Measurements from ENCODE around the gene INPP5A. TPM values are rescaled to one million over a fixed set of nuclear protein-coding genes. Genes with fewer than 3 reads are reported as not detected.

The INPP5A gene
- total and polyA plus RNA-seq, 9 of the 15 experiments (the other 6 are each of a cell fraction or from before 2014, with no cell fraction given): 0.66 to 11.6 (median 7.7) TPM

DNA sequence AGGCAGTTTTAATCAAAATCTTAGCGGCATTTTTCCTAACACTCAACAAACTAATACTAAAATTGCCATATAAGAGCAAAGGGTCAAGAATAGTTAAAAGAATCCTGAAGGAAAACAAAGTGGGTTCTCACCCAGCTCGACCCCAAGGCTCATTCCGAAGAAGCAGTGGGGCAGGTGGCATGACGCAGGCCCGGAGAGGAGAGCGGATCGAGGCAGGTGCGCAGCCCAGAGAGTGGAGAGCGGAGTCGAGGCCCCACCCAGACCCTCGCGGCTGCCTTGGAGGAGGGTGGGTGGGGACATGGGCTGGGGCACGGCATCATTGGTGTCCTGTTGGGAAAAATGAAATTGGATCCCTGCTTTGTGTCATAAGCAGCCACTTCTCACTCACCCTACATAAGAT is 109.8 kb downstream of the INPP5A start (continued):
- no peak for TF ChIP-seq ZNF407 (IDR thresholded peaks at IDR 0.05; ENCODE audit: low read depth)
- TF ChIP-seq PHF20 (IDR thresholded peaks at IDR 0.05; ENCODE audit: partially characterized antibody): no peak
- TF ChIP-seq TBL1XR1 (IDR thresholded peaks at IDR 0.05; ENCODE audit: low read length in 2 of 2): no peak
- no peak for TF ChIP-seq SRF (CRISPR knock-in tag; IDR thresholded peaks at IDR 0.05)
- no peak for TF ChIP-seq ZBTB9 (CRISPR knock-in tag; IDR thresholded peaks at IDR 0.05)
- TF ChIP-seq, protein P1, sequence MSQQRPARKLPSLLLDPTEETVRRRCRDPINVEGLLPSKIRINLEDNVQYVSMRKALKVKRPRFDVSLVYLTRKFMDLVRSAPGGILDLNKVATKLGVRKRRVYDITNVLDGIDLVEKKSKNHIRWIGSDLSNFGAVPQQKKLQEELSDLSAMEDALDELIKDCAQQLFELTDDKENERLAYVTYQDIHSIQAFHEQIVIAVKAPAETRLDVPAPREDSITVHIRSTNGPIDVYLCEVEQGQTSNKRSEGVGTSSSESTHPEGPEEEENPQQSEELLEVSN (IDR thresholded peaks at IDR 0.05; ENCODE audit: borderline replicate concordance in 1 of 2, extremely low read depth in 1 of 2, insufficient read depth in 1 of 2, insufficient read length in 1 of 2, low read depth in 1 of 2, low read length in 1 of 2, poor library complexity in 1 of 2, severe bottlenecking in 1 of 2): no peak
- TF ChIP-seq ZNF347 (CRISPR knock-in tag; IDR thresholded peaks at IDR 0.05; ENCODE audit: low read depth): no peak
- TF ChIP-seq CBX2 (IDR thresholded peaks at IDR 0.05; ENCODE audit: insufficient read depth, low read length, poor library complexity, severe bottlenecking): no peak
- no peak for TF ChIP-seq SRSF1 (IDR thresholded peaks at IDR 0.05; ENCODE audit: low read depth, low read length)

All from K562 (cell line).